Epithelial cell of esophagus (primary cell): ENCODE results near the gene TCEANC2.
A peak's percentile ranks its signal among the peaks of the same experiment; 100 is the strongest.
"Not testable (repeated sequence)": the region's sequence is repeated elsewhere in the genome, so short reads cannot be mapped to it uniquely, and the experiment has no call there.

Experiments used
- DNase-seq: peaks from one replicate; pipeline ENCODE4 v3.0.0; 2010; ENCODE audit warnings: low read depth
- H3K4me3 ChIP-seq: 2 replicates; pipeline ENCODE4 v1.5.1; 2011; ENCODE audit warnings: mild to moderate bottlenecking, low read length, control low read depth
- TF ChIP-seq, protein P1 (sequence below): IDR thresholded peaks from 2 replicates; pipeline ENCODE4 v1.5.1; 2011; ENCODE audit warnings: low read depth, mild to moderate bottlenecking, low read length, control low read depth, inconsistent platforms; ENCODE audit not compliant: insufficient read depth; ENCODE audit errors: missing control alignments

TCEANC2 gene

GRCh38 chr1:54052934-54053744, at the start of gene TCEANC2, which contains the start of gene TMEM59:
TCEANC2 (plus strand) TSS chr1:54053608; CDS start chr1:54054423, 815 bp downstream.
TMEM59 (minus strand) TSS chr1:54053204; CDS start chr1:54053188, 16 bp downstream.
- peak; percentile 99 for DNase-seq
- TF ChIP-seq, protein P1, sequence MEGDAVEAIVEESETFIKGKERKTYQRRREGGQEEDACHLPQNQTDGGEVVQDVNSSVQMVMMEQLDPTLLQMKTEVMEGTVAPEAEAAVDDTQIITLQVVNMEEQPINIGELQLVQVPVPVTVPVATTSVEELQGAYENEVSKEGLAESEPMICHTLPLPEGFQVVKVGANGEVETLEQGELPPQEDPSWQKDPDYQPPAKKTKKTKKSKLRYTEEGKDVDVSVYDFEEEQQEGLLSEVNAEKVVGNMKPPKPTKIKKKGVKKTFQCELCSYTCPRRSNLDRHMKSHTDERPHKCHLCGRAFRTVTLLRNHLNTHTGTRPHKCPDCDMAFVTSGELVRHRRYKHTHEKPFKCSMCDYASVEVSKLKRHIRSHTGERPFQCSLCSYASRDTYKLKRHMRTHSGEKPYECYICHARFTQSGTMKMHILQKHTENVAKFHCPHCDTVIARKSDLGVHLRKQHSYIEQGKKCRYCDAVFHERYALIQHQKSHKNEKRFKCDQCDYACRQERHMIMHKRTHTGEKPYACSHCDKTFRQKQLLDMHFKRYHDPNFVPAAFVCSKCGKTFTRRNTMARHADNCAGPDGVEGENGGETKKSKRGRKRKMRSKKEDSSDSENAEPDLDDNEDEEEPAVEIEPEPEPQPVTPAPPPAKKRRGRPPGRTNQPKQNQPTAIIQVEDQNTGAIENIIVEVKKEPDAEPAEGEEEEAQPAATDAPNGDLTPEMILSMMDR, result no peak
- H3K4me3 ChIP-seq, result peak within 1 kb of the TSS; percentile 95

DNA sequence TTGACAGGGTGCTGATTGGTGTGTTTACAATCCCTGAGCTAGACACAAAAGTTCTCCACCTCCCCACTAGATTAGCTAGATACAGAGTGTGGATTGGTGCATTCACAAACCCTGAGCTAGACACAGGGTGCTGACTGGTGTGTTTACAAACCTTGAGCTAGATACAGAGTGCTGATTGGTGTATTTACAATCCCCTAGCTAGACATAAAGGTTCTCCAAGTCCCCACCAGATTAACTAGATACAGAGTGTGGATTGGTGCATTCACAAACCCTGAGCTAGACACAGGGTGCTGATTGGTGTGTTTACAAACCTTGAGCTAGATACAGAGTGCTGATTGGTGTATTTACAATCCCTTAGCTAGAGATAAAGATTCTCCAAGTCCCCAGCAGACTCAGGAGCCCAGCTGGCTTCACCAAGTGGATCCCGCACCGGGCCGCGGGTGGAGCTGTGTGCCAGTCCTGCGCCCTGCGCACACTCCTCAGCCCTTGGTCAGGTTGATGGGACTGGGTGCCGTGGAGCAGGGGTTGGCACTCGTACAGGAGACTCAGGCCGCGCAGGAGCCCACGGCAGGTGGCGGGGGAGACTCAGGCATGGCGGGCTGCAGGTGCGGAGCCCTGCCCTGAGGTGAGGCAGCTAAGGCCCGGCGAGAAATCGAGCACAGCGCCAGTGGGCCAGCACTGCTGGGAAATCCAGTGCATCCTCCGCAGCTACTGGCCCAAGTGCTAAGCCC, 49.5 kb upstream of the TCEANC2 start:
- DNase-seq, H3K4me3 ChIP-seq: not testable (repeated sequence)

GRCh38 chr1:54004481-54005049, 48.8 kb upstream of the TCEANC2 start:
- no peak overlapping the region for H3K4me3 ChIP-seq
- TF ChIP-seq, protein P1, result no peak
- DNase-seq, result no peak

- DNase-seq, result no peak
- TF ChIP-seq, protein P1, result no peak
- no peak overlapping the region for H3K4me3 ChIP-seq
Measured at GRCh38 chr1:54006508-54006907, 46.9 kb upstream of the TCEANC2 start.

DNA sequence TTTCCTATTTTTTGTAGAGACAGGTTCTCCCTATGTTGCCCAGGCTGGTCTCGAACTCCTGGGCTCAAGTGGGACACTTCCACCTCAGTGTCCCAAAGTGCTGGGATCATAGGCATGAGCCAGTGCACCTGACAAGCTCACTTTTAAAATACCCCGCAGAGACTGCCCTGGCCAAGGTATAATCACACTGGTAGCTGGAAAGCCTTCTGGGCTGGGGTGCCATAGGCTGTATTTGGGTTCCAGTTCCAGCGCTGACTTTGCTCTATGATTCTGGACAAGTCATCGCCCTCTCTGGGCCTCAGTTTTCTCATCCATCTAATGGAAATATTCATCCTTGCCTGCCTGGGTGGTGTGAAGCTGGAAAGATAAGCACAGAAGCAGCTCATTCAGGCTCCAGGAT, 45.8 kb upstream of the TCEANC2 start:
- H3K4me3 ChIP-seq, result no peak overlapping the region
- TF ChIP-seq, protein P1, result no peak
- DNase-seq, result no peak

- H3K4me3 ChIP-seq, result no peak overlapping the region
- TF ChIP-seq, protein P1, result no peak
- no peak for DNase-seq
Measured at GRCh38 chr1:54008876-54009275, 44.5 kb upstream of the TCEANC2 start.

DNA sequence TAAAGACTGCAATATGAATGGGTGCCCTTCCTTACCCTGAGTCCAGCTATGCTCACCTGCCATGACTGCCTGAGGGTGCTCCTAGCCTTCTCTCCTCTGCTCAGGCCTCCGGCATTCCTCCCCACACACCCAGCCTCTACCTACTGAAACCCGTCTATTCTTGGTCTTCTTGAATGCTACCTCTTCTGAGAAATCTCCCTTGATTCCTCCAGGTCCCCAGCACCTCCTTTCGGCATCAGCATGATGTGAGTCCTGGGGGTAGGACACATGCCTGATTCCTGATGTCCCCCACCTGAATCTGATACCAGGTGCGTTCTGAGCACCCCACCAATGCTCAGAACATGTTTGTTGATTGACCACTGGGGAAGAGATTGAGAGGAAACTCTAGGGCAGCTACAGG, 44.0 kb upstream of the TCEANC2 start:
- no peak for DNase-seq
- no peak overlapping the region for H3K4me3 ChIP-seq
- TF ChIP-seq, protein P1, result no peak
